ENCODE measurements around the gene WNT7B.

DNA sequence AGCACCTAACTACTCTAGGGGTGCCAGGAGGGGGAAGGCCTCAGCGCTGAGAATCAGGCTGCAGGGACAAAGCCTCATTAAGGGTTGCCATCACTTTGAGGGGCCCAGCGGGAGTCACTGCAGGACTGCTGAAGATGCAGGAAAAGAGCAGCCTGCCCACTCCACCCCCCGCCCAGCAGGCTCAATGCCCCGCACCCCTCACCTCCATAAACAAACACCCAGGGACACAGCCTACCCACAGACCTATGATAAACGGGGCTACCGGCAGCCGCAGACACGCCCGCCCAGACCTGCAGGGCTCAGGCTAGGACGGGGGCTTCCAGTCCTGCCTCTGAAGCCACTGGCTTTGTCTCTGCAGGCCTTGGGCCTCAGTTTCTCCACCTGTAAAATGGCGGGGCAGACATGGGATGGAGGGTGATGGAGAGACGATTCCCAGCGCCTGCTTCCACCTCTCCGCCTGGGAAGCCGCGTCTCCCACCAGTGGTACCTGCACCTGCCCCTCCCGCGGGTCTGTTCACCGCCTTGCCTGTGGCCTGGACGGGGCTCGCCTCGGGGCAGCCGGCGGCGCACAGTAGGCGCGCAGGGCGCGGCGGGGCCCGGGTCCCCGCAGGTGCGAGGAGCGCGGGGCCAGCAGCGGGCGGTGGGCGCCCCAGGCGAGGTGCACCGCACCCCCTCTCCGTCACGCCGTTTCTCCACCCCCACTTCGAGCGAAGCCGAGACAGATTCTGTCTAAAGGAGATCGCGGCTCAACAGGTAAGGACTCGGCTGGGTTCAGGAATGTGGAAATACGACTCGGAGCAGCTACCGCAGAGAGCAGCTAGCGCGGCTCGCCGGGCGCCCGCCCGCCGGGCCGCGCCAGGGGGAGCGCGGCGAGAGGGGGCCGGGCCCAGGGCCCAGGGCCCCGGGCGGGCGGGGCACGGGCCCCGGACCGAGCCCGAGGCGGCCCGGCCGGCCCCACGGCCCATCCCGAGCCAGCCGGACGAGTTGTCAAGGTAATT is 1.5 kb downstream of the WNT7B start:
- no peak for TF ChIP-seq POLR2A (IDR thresholded peaks at IDR 0.05)
- TF ChIP-seq, protein P1, sequence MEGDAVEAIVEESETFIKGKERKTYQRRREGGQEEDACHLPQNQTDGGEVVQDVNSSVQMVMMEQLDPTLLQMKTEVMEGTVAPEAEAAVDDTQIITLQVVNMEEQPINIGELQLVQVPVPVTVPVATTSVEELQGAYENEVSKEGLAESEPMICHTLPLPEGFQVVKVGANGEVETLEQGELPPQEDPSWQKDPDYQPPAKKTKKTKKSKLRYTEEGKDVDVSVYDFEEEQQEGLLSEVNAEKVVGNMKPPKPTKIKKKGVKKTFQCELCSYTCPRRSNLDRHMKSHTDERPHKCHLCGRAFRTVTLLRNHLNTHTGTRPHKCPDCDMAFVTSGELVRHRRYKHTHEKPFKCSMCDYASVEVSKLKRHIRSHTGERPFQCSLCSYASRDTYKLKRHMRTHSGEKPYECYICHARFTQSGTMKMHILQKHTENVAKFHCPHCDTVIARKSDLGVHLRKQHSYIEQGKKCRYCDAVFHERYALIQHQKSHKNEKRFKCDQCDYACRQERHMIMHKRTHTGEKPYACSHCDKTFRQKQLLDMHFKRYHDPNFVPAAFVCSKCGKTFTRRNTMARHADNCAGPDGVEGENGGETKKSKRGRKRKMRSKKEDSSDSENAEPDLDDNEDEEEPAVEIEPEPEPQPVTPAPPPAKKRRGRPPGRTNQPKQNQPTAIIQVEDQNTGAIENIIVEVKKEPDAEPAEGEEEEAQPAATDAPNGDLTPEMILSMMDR (IDR thresholded peaks at IDR 0.05), result no peak
- TF ChIP-seq EP300 (IDR thresholded peaks at IDR 0.05), result no peak
- TF ChIP-seq POLR2AphosphoS5 (IDR thresholded peaks at IDR 0.05), result no peak
